Suprapubic skin (tissue), 3 donors: ENCODE data around the gene ZNF322.

Experiments used
- EP300 ChIP-seq: sonication (generic); formaldehyde crosslinking; IDR thresholded peaks from one replicate; pipeline ENCODE4 v1.6.1; 2017; ENCODE audit warnings: antibody characterized with exemption
- POLR2A ChIP-seq, 2 donors: fragments of 450-650 bp; IDR thresholded peaks; one replicate each; pipeline ENCODE4 v1.6.1; 2017; ENCODE audit warnings: antibody characterized with exemption in 2 of 2, mild to moderate bottlenecking in 2 of 2, moderate library complexity in 2 of 2
- TF ChIP-seq, protein P1 (sequence below), 2 donors: fragments of 200-600 bp in 1 of 2; fragments of 450-650 bp in 1 of 2; sonication (generic) in 1 of 2; IDR thresholded peaks; one replicate each; pipeline ENCODE4 v1.5.1; 2016 to 2019; ENCODE audit warnings: antibody characterized with exemption in 2 of 2, mild to moderate bottlenecking in 1 of 2, moderate library complexity in 1 of 2

DNA sequence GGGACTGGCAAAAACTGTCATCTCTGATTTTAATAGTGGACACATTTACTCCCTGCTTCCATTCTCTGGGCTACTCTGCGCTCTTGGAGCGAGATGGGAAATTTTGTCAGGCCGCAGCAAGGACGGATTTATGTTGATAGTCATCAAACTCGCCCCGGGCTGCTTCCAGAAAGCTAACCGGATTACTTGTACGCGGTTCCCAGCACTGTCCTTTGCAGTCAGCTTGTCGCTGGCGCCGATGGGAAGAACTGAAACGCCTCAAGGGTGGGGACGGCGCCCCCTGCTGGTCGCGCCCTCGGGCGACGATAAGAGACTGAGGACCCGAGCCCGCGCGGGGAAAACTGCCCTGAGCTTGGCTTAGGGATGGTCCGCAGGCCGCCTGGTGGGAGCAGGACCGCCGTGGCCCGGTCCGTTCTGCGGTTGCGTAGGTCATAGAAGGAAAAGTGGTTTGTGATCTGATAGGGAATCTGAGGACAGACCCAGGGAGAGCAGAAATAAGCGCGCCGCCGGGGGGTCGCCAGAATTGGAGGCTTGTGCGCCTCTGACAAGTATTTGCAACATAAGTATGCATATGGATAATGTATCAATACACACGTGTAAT lies 63.8 kb downstream of the ZNF322 start:
- TF ChIP-seq POLR2A (IDR thresholded peaks at IDR 0.05) (no peak), EP300 (no peak)
- TF ChIP-seq, protein P1, sequence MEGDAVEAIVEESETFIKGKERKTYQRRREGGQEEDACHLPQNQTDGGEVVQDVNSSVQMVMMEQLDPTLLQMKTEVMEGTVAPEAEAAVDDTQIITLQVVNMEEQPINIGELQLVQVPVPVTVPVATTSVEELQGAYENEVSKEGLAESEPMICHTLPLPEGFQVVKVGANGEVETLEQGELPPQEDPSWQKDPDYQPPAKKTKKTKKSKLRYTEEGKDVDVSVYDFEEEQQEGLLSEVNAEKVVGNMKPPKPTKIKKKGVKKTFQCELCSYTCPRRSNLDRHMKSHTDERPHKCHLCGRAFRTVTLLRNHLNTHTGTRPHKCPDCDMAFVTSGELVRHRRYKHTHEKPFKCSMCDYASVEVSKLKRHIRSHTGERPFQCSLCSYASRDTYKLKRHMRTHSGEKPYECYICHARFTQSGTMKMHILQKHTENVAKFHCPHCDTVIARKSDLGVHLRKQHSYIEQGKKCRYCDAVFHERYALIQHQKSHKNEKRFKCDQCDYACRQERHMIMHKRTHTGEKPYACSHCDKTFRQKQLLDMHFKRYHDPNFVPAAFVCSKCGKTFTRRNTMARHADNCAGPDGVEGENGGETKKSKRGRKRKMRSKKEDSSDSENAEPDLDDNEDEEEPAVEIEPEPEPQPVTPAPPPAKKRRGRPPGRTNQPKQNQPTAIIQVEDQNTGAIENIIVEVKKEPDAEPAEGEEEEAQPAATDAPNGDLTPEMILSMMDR (IDR thresholded peaks at IDR 0.05), result peak; percentile 87 to 88
